ENCODE data around the gene PCLO.

DNA sequence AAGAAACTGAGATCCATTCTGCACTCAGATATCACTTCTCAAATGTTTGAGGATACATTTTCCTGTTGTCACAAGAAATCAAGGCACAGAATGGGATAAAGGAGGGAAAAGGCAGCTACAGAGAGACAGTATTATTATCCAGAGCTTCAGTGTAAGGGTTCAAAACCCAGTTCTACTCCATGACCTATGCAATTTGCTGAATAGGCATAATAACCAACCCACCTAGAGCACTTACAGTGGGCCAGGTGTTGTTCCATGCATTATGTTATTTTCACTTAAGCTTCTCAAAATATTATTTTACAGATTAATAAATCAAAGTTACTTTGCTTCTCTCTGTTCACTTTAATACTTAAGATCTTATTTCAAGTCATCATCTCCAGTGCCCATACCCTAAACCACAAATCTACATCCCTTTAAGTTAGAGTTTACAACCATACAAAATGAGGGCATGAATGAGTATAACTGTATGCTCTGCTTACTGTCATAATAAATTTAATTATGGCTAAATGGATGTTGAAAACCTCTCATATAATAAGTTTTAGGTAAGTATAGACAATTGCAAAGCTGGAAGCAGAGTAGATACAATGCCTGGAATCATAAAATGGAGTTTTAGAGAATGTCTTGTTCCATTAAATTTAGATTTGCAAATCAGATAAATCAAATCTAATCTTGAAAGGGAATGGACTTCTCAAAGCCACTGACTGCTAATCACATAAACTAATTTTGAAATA is 28.1 kb upstream of the PCLO start:
- TF ChIP-seq, protein P1, sequence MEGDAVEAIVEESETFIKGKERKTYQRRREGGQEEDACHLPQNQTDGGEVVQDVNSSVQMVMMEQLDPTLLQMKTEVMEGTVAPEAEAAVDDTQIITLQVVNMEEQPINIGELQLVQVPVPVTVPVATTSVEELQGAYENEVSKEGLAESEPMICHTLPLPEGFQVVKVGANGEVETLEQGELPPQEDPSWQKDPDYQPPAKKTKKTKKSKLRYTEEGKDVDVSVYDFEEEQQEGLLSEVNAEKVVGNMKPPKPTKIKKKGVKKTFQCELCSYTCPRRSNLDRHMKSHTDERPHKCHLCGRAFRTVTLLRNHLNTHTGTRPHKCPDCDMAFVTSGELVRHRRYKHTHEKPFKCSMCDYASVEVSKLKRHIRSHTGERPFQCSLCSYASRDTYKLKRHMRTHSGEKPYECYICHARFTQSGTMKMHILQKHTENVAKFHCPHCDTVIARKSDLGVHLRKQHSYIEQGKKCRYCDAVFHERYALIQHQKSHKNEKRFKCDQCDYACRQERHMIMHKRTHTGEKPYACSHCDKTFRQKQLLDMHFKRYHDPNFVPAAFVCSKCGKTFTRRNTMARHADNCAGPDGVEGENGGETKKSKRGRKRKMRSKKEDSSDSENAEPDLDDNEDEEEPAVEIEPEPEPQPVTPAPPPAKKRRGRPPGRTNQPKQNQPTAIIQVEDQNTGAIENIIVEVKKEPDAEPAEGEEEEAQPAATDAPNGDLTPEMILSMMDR (IDR thresholded peaks at IDR 0.05), result no peak
- no peak for TF ChIP-seq POLR2A (IDR thresholded peaks at IDR 0.05)
